ENCODE results near the gene SLC25A39. TPM values are rescaled to one million over a fixed set of nuclear protein-coding genes. Genes with fewer than 3 reads are reported as not detected.

Gene SLC25A39
- total and polyA plus RNA-seq, 2 of the 13 experiments (the other 11 are each of a cell fraction or from before 2014, with no cell fraction given), result 144 to 151 TPM

- TF ChIP-seq RBM22 (optimal IDR thresholded peaks at IDR 0.05; ENCODE audit: low read length) (no peak), CHD2 (IDR thresholded peaks at IDR 0.05; ENCODE audit: low read depth, low read length) (no peak), ZNF17 (CRISPR knock-in tag; IDR thresholded peaks at IDR 0.05) (no peak), ZFX (CRISPR knock-in tag; IDR thresholded peaks at IDR 0.05; ENCODE audit: low read depth) (peak; percentile 37; the same call in 1 of the 2 replicates), SSRP1 (CRISPR knock-in tag; IDR thresholded peaks at IDR 0.05) (no peak), ZKSCAN8 (CRISPR knock-in tag; IDR thresholded peaks at IDR 0.05; ENCODE audit: borderline replicate concordance) (peak; percentile 56; the same call in 1 of the 2 replicates), ZNF567 (CRISPR knock-in tag; IDR thresholded peaks at IDR 0.05; ENCODE audit: borderline replicate concordance) (no peak), KAT2B (IDR thresholded peaks at IDR 0.05; ENCODE audit: borderline replicate concordance, low read depth, low read length) (no peak), NR2C2 (CRISPR knock-in tag; IDR thresholded peaks at IDR 0.05; ENCODE audit: borderline replicate concordance) (no peak), ZBTB3 (CRISPR knock-in tag; IDR thresholded peaks at IDR 0.05; ENCODE audit: borderline replicate concordance, low read depth) (no peak), ZNF740 (CRISPR knock-in tag; IDR thresholded peaks at IDR 0.05) (no peak), HNF4G (IDR thresholded peaks at IDR 0.05; ENCODE audit: borderline replicate concordance, low read depth, low read length) (no peak), HNF4G (CRISPR knock-in tag; IDR thresholded peaks at IDR 0.05; ENCODE audit: borderline replicate concordance, low read depth) (no peak), CC2D1A (CRISPR knock-in tag; IDR thresholded peaks at IDR 0.05) (no peak), ZNF251 (CRISPR knock-in tag; IDR thresholded peaks at IDR 0.05) (no peak), NONO (IDR thresholded peaks at IDR 0.05) (no peak), NONO (CRISPR knock-in tag; conservative IDR thresholded peaks at IDR 0.05) (no peak), ZNF282 (IDR thresholded peaks at IDR 0.05; ENCODE audit: partially characterized antibody) (no peak), ZMAT3 (CRISPR knock-in tag; conservative IDR thresholded peaks at IDR 0.05) (no peak), REPIN1 (CRISPR knock-in tag; IDR thresholded peaks at IDR 0.05; ENCODE audit: borderline replicate concordance, low read depth) (peak; percentile 64; the same call in 1 of the 2 replicates), PHF20 (CRISPR knock-in tag; IDR thresholded peaks at IDR 0.05) (no peak), NFATC3 (CRISPR knock-in tag; IDR thresholded peaks at IDR 0.05) (0 out of 2 replicates have a peak, but pooled peaks have one; percentile 30), GATAD2A (CRISPR knock-in tag; IDR thresholded peaks at IDR 0.05) (peak; percentile 32; the same call in 1 of the 2 replicates), RARA (CRISPR knock-in tag; IDR thresholded peaks at IDR 0.05) (no peak), TMF1 (CRISPR knock-in tag; IDR thresholded peaks at IDR 0.05; ENCODE audit: low read depth) (no peak), MTA1 (CRISPR knock-in tag; IDR thresholded peaks at IDR 0.05; ENCODE audit: borderline replicate concordance) (no peak), ZNF691 (CRISPR knock-in tag; IDR thresholded peaks at IDR 0.05; ENCODE audit: borderline replicate concordance, low read depth) (no peak)
- TF ChIP-seq, protein P1, sequence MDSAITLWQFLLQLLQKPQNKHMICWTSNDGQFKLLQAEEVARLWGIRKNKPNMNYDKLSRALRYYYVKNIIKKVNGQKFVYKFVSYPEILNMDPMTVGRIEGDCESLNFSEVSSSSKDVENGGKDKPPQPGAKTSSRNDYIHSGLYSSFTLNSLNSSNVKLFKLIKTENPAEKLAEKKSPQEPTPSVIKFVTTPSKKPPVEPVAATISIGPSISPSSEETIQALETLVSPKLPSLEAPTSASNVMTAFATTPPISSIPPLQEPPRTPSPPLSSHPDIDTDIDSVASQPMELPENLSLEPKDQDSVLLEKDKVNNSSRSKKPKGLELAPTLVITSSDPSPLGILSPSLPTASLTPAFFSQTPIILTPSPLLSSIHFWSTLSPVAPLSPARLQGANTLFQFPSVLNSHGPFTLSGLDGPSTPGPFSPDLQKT (CRISPR knock-in tag; IDR thresholded peaks at IDR 0.05; ENCODE audit: borderline replicate concordance), result no peak
- TF ChIP-seq, protein P2, sequence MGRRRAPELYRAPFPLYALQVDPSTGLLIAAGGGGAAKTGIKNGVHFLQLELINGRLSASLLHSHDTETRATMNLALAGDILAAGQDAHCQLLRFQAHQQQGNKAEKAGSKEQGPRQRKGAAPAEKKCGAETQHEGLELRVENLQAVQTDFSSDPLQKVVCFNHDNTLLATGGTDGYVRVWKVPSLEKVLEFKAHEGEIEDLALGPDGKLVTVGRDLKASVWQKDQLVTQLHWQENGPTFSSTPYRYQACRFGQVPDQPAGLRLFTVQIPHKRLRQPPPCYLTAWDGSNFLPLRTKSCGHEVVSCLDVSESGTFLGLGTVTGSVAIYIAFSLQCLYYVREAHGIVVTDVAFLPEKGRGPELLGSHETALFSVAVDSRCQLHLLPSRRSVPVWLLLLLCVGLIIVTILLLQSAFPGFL (CRISPR knock-in tag; IDR thresholded peaks at IDR 0.05), result no peak
- TF ChIP-seq, protein P3, sequence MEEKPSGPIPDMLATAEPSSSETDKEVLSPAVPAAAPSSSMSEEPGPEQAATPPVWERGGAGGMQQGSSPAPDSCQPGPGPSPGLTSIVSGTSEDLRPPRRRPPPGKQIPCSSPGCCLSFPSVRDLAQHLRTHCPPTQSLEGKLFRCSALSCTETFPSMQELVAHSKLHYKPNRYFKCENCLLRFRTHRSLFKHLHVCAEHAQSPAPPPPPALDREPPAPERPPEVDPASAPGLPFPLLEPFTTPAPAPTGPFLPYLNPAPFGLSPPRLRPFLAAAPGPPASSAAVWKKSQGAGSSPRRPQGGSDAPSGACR (CRISPR knock-in tag; IDR thresholded peaks at IDR 0.05), result no peak
Observed at GRCh38 chr17:44331249-44331760, 6.7 kb upstream of the SLC25A39 start (continued).
